Measurements from ENCODE around the gene GRK4.

The GRK4 gene

DNA sequence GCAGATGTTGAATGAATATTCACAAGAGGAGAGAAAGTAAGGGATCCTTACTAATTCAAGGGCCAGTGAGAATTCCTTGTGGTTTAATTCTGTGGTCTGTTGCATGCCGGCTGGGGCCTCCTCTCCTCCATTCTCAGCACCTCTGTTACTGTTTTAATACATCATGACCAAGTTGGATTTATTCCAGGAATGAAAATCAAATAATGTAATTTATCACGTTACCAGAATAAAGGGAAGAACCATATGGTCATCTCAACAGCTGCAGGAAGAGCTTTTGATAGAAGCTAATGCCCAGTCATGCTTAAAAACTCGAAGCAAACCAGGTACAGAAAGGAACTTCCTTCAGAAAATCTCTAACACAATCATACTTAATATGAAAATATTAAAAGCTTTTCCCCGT, 54.1 kb downstream of the GRK4 start:
- DNase-seq = no peak

- DNase-seq = peak; percentile 59 to 70
Observed at GRCh38 chr4:3019145-3019846, 55.9 kb downstream of the GRK4 start.

DNA sequence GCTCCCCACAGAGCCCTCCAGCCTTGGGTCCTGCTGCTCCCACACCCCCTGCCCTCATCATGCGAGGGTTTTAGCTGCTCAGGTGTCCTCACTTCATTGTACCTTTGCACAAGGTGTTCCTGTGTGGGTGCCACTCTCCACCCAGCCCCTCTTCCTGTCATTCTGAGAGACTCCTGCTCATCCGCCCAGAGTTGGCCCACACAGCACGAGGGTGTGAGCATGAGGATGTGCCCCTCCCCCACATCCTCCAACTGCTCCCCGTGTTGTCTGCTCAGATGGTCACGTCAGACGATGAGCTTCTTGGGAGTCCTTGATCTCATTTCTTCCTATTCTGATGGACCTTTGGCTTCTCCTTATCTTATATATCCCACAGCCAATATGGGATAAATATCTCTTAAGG, 57.8 kb downstream of the GRK4 start:
- no peak for DNase-seq

- no peak for DNase-seq
Observed at GRCh38 chr4:3021627-3022026, 58.3 kb downstream of the GRK4 start.

DNA sequence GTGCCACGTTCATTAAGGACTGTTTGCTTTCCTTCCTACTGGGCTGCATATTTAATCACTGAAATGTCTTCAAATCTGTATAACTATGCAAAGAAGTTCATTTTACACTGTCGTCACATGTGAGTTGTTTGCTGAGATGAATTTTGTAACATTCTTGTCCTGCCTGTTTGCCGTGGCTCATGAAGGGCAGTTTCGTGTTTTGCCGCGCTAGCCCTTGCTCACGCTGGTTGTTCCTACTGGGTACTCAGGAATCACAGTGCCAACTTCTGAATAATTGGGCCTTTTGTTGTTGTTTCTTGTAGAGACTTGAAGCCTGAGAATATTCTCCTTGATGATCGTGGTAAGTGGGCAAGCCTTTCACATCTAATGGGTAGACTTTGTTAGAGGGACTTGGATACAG, 58.7 kb downstream of the GRK4 start:
- no peak for DNase-seq

- no peak for DNase-seq
Observed at GRCh38 chr4:3022651-3023050, 59.3 kb downstream of the GRK4 start.

GRCh38 chr4:3025881-3026280, 62.5 kb downstream of the GRK4 start:
- DNase-seq = no peak

GRCh38 chr4:3026540-3026939, 63.2 kb downstream of the GRK4 start:
- DNase-seq = no peak

GRCh38 chr4:3029464-3029863, 66.1 kb downstream of the GRK4 start:
- DNase-seq = no peak

- DNase-seq = no peak
Observed at GRCh38 chr4:3030566-3031356, 67.4 kb downstream of the GRK4 start.

GRCh38 chr4:3031357-3032082, 68.1 kb downstream of the GRK4 start:
- no peak for DNase-seq

DNA sequence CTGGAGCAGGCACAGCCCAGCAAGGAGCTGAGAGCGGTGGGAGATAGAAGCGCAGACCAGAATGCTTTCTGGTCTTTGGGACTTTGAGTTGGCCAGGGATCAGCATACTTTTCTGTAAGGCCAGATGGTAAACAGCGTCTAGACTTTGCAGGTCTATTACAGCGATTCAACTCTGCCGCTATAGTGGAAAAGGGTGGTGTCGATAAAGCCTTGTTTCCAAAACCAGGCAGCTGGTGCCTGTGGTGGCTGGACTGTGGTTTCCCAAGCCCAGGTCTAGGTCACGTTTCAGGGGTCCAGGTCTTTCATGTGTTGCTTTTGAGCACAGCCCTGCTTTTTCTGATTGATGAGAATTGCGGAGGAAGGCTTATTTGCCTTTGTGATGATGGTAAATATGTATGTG, 70.9 kb downstream of the GRK4 start:
- no peak for DNase-seq

- DNase-seq = no peak
Observed at GRCh38 chr4:3035249-3035648, 71.9 kb downstream of the GRK4 start.

- DNase-seq = no peak
Observed at GRCh38 chr4:3035674-3036073, 72.3 kb downstream of the GRK4 start.

DNA sequence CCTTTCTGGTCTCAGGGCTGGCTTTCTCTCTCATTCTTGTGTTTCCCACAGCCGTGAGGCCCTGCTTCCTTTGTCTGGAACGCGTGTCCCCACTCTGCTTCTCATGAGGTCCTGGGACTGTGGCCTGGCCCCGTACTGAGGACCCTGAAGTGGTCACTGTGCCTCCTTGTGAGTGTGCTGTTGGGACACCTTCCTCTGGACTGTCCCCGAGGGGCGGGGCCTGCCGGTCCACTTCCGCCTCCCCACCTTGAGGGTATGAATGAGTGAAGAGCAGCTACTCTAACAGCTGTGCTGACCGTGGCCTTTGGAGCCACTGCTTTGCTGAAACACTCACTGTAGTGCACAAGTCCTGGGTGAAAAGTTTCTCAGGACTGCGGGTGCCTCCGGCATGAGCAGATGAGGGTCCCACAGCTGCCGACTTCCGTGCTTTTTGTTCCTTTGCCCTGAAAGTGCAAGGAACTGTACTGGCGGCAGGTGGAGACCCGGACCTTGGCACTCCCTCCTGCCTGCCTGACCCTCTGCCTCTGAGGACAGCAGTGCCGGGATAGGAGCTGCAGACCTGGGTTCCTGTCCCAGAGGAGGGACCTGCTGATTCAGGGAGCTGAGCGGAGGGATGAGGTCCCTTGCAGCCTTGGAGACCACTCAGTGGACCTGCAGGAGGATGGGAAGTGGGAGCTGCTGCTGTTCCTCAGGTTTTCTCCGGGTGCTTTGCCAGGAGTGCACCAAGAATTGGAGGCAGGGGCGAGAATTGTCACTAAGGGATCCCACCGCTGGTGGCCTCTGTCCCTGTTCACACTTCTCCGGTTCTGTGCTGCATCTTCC, 73.0 kb downstream of the GRK4 start:
- DNase-seq = no peak

GRCh38 chr4:3037957-3038461, 74.6 kb downstream of the GRK4 start:
- no peak for DNase-seq

DNA sequence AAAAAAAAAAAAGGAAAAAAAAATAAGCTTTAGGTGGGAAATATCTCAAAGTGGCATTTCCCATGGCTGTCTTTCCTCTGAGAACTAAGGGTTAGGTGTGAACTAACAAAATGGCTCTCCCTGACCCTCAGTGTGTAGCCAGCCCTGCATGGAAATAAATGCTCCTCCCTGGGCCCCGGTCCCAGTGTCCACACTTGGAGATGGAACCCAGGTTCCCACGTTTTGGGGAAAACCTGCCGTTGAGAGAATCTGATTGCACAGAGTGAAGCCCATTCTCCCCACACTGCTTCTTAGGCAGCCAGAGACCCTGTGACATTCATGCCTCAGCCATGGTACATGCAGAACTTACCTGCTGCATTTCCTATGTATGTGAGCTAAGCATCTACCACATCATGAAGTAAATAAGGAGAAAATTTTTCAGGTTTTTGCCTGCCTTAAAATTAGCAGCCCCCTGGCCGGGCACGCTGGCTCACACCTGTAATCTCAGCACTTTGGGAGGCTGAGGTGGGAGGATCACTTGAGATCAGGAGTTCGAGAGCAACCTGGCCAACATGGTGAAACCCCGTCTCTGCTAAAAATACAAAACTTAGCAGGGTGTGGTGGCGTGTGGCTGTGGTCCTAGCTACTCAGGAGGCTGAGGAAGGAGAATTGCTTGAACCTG, 76.5 kb downstream of the GRK4 start:
- no peak for DNase-seq

DNA sequence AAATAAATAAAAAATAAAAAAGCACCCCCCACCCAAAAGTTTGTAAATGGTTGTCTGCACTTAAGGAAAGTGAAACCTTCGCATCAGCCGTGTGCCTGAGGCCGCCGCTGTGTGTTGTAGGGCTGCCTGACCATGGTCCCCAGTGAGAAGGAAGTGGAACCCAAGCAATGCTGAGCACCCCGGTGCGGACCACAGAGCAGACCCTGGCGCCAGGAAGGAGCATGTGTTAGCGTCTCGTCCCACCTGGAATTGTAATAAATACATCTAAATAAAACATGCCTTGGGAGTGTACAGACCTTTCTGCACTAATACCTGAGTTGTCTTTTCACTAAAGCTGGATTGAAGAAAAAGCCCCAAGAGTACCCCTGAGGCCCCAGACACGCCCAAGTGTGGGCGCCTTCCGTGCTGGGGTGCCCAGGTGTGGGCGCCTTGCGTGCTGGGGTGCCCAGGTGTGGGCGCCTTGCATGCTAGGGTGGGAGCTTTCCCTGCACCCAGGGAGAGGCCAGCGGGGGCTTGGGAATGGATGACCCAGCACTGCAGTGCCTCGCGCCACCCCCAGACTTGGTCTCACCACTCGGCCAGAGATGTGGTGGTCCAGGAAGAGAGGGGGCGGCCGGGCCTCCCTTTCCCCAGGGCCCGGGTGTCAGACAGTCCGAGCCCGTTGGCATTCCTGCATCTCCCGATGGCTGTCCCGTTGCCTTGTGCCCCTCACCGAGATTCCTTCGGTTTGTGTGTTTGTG, 77.3 kb downstream of the GRK4 start:
- no peak for DNase-seq

DNA sequence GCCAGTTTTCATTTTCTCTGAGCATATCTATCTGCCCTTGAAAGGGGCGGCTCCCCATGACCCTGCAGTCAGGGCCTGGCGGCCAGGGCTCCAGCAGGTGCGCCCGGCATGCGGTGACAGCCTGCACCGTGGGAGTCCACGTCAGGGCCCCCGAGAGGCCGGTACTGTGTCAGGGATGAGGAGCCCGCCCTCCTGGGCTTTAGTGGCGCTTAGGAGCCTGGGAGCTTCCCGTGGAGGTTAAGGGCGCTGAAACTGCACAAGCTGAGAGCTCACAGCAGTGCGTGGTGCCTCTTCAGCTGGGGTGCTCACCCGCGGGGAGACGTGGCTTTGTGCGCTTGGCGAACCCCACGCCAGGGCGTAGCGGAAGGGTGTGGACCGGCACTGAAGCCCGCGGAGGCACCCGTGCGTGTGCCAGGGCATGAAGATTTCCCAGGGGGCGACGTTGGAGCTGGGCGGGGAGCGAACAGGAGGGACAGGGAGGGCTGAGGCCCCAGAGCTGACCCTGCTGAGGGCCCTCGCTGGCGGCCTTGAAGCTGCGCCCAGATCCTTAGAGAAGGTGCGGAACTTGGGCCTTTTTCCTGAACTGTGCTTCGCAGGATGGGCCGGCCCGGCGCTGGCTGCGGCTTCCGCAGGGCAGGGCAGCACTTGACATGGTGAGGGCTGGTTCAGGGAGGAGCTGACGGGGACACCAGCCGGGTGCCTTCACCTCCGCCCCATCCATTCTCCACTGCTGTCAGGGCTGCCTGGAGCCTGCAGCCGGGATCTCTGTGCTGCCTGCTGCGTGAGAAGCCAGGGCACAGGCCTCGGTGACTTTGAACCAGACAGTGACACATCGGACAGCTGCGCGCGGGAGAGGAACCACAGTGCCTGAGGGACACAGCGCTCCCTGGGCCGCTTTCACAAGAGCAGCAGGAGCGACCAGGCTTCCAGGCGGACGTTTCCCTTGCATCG, 78.1 kb downstream of the GRK4 start:
- peak; percentile 53 to 58 for DNase-seq

DNA sequence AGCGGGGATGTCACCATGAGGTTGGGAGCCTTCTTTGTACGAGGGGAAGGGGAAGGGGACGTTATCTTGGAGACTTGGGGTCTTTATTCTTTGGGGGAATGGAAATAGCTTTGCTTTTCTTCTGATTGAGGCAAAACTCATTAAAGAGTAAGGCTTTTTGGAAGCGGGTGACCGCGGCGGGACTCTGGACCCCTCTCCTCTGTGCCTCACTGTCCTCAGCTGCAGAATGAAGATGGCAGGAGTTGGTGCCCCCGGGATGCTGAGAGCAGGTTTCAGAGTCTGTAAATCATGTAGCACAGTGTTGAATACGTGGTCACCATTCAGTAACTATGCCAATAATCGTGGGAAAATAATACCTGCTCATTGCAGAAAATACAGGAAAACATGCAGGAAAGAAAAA, 78.9 kb downstream of the GRK4 start:
- DNase-seq = no peak
